ENCODE data around the gene ST6GALNAC5.
A peak's percentile ranks its signal among the peaks of the same experiment; 100 is the strongest.

Gene ST6GALNAC5

DNA sequence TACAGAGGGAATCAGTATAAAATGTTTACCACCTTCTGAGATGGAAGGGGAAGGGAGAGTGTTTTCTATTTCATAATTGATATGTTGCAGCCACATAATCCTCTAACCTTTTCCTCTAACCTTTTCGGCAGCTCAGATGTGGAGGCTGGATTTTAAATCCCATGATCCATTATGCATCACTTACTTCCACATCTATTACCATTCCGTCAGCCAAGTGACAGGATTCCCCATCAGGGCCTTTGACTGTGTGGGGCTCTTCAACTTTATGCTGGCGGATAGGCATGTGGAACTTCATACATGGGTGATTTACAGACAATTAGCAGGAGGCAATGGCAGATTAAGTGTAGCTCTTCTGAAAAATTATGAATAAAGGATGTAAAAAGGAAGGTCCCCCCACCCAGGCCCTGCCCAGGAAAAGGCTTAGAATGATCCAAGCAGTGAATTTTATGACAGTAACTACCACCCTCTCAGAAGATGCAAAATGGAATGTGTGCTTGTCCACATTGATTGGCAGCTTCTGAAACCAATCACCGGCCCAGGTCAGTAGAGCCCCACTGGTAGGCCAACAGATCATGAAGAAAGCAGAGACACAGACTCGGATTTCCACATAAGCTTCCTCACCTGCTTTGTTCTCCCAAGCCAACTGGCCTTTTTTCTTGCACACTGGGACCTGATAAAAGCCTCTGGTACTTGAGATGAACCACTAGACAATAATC is 147.0 kb downstream of the ST6GALNAC5 start:
- DNase-seq (ENCODE audit: low read depth): no peak

DNA sequence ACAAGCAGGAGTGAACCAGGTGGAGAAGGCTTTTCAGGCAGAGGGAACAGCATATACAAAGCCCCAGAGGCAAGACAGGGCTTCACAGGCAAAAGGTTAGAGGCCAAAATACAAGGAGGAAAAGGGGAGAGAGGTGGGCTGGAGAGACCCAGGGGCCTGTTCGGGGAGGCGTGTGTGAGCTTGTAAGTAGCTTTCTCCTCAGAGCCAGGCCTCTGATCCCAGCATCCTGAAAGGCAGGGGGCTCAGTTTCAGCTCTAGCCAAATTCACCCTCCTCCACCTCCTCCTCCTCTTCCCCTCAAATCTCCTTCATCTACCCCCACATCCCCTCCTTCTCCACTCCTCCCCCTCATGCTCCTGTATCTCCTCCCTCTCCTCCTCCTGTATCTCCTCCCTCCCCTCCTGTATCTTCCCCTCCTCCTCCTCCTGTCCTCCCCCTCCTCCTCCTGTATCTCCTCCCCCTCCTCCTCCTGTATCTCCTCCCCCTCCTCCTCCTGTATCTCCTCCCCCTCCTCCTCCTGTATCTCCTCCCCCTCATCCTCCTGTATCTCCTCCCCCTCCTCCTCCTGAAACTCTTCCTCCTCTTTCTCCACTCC is 148.6 kb downstream of the ST6GALNAC5 start:
- DNase-seq (ENCODE audit: low read depth): no peak

DNA sequence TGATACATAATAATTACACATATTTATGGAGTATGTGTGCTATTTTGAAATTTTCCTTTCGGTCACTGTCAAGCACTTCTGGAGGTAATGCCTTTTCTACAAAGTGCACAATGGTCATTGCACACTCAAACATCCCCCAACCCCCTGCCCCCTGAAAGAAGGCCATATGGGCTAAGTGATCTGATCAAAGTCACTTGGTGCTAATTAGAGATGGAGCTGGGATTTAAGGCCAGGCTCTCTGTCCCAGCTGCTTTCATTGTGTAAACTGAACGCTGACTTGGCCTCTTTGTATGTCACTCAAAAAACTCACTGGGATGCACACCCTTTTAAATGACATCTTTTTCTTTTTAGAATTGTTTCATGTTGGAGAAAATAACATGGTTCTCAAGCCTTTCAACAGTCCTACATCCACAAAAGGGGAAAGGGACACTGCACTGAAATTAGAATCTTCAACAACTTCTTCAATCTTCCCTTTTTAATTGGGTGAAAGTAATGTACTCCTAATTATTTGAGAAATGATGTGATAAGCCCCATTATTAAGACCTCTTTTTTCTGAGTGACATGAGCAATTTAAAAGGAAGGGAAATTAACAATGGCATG is 149.2 kb downstream of the ST6GALNAC5 start:
- no peak for DNase-seq (ENCODE audit: low read depth)

DNA sequence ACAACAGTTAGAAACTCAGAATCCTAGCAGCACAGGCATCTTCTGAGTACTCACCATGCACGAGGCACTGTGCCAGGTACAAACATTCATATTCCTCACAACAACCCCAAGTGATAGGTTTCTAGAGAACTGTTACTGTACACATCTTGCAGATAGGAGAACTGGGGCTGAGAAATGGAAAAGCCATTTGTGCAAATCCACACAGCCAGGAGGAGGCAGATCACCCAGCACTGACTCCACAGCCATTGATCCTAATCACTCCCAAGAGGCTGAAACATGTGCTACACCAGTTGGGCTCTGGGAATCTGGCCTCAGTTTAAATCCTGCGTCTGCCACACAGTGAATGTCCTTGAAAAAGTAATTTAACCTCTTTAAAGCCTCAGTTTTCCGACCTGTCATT is 151.0 kb downstream of the ST6GALNAC5 start:
- DNase-seq (ENCODE audit: low read depth): no peak

DNA sequence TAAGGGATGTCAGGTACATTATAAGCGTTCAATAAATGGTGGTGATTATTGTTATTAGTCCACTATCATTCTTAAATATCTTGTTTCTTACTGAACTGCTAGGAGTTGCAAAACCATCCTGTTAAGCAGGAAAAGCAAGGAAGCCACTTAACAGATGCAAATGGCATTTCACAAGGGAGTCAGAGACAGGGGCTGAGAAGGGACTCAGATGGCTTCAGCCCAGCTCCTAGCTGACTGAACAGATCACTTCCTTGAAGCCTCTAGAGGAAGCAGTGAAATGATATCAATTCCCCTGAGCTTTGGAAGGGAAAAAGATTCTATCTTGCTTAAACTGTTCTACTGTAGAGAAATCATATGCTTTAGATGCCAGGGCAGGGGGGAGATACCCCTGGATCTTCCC is 151.5 kb downstream of the ST6GALNAC5 start:
- DNase-seq (ENCODE audit: low read depth): no peak

DNA sequence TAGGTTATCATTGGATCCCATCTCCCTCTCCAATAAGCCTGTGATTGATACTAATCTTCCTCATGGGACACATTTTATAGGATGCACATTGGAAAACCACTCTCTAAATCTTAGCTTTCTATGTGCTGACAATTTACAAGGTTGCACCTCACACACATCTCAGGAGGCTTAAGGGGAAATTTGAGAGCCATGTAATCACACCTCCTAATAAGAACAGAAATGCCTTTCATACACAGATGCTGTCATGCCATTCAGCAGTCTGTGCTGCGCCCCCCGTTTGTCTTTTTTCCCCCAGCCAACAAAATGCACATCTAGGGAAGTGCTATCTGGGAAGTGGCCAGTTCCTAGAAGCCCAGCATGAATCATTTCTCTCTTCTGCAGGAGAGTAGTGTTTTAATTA is 154.5 kb downstream of the ST6GALNAC5 start:
- DNase-seq (ENCODE audit: low read depth): no peak

DNA sequence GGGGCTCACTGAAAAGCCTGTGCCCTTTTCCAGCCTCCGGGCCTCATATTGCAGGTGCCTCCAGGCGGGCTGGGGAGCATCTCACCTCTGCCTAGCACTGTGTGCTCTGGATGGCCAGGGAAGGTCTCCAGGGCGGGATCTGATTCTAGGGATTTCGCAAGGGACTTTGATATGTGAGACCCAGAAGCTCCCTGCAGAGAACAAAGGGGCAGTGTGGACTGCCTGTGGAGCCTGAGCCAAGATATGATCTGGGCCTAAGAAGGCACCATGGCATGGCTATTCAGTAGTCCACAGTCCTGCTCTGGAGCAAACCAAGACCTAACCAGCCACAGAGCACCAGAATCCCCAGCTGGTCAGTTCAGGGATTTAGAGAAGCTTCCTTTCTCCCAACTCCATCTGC is 157.2 kb downstream of the ST6GALNAC5 start:
- no peak for DNase-seq (ENCODE audit: low read depth)

DNA sequence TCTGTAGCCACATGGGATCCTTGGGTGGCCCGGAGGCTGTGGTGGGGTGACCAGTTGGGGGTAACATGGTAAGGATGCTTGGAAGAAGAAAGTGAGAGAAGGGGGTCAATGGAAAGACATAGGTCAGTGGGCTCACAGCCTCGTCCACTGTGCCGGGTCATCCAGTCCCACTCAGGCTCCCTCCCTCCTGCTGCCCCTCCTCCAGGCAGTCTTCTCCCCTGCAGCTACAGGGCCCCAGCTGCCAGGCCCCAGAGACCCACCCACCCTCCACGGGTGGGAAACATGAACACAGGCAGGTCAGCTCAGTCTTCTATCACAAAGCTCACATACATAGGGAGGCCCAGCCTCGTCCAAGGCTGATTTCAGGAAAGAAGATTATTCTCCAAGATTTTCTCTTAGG is 158.3 kb downstream of the ST6GALNAC5 start:
- no peak for DNase-seq (ENCODE audit: low read depth)

DNA sequence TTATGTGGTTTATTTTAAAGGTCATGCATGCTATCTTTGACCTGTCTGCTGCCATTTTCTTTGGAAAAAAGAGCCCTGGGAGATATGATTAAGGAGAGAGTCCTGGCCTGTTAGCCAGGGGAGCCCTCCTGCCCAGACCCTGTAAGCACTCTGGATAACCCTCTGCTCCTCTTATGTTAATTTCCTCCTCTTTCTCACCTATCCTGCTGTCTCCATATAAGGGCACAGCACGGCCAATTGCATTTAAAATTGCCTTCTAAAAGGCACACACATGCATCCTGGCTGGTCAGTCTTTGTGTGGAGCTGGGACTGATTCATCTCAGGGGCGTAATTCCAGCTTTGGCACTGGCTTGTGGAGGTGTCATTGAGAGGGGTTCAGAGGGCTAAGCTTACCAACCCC is 158.9 kb downstream of the ST6GALNAC5 start:
- no peak for DNase-seq (ENCODE audit: low read depth)

DNA sequence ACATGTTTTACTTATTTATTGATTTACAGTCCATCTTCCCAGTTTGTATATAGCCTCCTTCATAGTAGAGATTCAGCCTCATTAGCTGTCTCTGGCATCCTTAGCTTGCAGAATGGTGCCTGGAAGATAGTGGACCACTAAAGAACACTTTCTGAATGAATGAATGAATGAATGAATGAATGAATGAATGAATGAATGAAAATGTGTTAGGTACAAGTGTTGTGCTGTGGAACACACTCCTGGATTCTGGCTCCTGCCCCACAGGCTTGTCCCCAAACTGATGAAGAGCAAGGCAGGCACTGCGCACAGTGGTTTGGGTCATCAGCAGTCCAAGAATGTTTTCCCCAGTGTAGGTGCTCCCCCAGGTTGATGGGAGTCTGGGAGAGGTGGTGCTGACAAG is 159.4 kb downstream of the ST6GALNAC5 start:
- no peak for DNase-seq (ENCODE audit: low read depth)

DNA sequence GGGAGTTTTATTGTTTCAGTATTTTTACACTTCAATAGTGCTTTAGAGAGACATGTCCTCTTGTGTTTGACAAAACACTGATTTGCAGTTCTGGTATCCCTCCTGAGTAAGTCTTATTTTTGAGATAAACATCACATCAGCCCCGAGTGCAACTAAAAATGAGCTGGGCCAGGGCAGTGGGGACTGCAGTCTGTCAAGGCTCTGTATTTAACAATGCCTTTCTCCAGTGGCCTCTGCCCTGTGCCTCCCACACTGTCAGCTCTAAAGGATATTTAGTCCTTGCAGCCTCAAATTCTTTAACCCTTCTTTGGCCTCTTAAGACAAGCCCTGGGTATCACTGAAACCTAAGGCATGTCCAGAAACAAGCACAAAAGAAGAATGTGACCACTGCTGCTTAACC is 160.6 kb downstream of the ST6GALNAC5 start:
- no peak for DNase-seq (ENCODE audit: low read depth)

DNA sequence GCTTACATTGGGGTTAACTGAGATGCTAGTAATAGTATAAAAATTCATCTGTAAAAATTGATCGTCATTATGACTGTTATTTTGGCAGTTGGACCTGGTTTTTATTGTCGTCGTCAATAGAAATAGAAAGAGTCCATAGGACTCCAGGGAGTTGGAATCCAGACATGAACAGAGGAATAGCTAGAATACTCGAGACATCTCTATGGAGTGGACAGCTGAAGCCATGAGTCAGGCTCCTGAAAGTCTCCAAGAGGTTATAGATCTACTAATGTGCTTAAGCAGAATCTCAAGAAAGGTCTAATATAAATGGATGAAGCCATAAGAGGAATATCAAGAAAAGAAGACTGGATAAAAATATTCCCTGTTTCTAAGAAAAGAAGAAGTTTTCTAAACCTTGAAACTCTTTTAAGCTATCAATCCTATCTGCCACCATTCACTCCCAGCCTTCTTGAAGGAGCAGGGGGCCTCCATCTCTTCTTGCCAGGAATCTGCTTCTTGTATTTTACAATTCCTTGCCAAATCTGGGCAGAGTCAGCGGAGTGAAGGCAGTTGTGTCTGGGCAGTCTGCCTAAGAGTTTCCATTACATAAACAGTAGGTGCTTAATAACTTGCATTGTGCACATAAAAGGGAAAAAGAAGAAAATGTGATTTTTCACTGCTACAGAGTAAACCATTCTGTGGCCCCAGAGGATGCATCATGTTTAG is 163.3 kb downstream of the ST6GALNAC5 start:
- no peak for DNase-seq (ENCODE audit: low read depth)

DNA sequence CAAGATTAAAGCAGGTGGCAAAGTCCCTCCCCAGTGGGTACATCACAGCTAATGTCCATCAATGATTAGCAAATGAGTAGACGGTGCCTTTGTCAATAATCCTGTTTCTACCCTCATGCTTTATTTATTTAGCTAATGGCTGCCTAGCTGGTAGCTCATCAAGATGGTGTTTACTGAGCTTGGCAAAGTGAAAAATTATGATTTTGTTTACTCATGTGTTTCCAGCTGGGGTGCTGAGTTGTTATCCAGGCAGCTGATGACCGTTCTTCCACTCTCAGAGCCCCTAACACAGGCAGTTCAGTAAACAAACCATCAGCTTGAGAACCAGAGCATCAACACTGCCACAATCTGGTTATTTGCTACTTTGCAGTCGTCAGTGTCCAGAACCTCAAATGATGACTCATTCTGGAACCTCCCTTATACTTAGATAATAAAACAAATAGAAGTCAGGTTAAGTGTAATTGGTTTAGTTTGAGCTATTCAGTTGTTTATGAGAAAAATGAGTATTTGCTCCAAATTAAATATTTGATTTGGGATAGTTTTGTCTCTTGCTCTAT is 163.9 kb downstream of the ST6GALNAC5 start:
- DNase-seq (ENCODE audit: low read depth): peak; percentile 19

DNA sequence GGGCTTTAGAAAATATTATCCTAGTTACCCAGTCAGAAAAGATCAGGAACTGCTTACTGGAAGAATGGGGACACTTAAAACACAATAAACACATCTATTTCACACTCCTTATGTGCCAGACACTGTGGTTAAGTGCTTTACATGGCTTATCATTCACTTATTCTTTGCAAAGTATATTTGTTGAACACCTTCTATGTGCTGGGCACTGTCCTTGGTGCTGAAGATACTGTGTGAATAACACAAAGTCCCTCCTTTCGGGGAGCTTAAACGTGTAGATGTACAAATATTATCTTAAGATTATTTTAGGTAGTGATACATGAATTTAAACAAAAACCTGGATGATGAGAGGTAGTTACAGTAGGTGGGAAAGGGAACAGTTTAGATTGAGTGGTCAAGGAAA is 169.3 kb downstream of the ST6GALNAC5 start:
- DNase-seq (ENCODE audit: low read depth): no peak

DNA sequence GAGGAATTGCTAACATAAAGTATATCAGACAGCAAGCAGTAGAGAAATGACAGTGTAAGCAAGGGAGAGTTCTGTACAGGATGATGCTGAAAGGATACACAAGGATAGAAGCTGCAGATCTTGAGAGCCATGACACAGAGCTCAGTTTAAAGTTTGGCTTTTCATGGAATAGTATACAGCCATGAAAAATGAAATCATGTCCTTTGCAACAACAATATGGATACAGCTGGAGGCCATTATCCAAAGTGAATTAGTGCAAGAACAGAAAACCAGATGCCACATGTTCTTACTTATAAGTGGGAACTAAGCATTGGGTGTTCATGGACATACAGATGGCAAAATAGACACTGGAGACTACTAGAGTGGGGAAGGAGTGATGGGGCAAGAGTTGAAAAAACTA is 169.8 kb downstream of the ST6GALNAC5 start:
- DNase-seq (ENCODE audit: low read depth): no peak

DNA sequence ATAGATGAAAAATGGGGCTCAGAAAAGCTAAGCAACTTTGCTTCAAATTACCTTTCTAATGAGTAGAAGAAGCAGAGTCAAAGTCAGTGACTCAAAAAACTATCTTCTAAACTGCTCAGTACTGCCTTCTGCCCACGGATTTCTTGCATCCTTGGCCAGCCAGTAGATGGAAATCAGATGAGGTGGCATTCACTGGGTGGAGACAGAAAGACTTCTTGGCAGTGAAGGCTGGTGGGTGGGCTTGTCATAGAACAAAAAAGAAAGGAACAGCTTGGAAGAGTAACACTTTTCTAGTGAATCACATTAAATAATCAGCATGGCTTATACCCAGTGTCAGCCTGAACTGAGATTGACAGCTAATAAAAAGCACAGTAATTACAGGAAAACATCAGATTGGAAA is 170.7 kb downstream of the ST6GALNAC5 start:
- DNase-seq (ENCODE audit: low read depth): no peak

DNA sequence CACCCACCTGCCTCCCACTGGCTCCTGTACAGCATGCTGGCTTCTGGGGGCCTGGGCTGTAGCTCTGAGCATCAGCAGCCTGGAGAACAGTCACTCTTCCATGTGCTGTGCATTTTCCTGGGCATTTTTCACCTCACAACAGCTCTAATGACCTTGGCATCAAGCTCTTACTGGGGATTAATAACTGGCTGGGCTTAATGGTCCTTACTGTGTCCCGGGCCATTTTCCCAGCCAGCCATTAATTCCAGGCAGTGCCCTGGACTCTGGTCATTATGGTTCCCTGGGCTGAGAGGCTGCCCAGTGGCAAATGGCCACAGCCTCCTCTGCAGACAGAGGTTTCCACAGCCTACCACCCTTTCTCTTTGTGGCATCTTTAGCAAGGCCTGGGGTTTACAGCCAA is 171.8 kb downstream of the ST6GALNAC5 start:
- no peak for DNase-seq (ENCODE audit: low read depth)

DNA sequence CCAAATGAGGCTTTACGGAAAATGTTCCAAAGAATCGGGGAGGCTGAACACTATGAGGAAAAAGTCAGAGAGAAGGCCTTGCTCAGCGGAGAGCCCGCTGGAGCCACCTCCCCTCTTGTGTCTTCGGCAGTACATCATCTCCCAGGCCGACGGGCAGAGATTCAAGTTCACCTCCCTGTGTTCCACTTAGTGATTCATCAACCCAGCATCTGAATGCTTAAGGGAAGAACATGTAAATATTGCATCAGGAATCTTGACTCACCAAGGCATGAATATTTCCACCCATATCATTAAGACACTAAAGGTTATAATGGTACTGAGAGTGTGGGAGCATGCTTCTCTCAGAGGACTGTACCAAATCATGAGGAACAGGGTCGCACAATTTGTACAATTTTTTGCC is 172.5 kb downstream of the ST6GALNAC5 start:
- DNase-seq (ENCODE audit: low read depth): peak; percentile 80

DNA sequence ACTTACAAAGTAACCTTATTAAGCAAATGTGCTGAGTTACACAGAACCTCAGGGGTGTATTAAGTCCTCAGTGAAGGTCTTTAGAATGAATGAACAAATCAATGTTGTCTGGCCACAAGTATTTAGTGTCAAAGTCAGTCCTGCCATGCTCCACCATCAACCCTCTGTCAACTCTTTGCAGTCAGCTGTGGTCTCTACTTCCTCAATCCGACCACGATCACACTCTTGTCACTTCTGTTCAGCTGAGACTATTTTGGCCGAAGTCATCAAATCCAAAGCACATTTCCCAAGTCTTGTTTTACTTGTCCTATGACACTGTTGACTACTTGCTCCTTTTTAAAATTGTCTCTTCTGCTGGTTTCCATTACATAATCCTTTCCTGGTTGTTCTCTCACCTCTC is 173.5 kb downstream of the ST6GALNAC5 start:
- DNase-seq (ENCODE audit: low read depth): no peak

DNA sequence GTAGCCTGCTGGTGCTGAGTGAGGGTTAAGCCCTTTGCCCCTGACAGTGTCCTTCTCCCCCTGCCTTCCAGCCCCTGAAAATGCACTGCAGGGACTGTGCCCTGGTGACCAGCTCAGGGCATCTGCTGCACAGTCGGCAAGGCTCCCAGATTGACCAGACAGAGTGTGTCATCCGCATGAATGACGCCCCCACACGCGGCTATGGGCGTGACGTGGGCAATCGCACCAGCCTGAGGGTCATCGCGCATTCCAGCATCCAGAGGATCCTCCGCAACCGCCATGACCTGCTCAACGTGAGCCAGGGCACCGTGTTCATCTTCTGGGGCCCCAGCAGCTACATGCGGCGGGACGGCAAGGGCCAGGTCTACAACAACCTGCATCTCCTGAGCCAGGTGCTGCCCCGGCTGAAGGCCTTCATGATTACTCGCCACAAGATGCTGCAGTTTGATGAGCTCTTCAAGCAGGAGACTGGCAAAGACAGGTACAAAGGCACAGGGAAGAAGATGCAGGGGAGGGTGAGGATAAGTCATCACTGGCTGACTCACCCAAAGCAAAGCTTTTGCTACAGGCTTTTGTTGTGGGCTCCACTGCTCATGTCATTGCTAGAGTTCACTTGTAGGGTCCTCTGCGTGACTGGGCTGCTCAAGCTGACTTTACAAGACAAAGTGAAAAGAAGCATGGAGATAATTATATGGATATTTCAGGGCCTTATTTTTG is 177.0 kb downstream of the ST6GALNAC5 start:
- no peak for DNase-seq (ENCODE audit: low read depth)

DNA sequence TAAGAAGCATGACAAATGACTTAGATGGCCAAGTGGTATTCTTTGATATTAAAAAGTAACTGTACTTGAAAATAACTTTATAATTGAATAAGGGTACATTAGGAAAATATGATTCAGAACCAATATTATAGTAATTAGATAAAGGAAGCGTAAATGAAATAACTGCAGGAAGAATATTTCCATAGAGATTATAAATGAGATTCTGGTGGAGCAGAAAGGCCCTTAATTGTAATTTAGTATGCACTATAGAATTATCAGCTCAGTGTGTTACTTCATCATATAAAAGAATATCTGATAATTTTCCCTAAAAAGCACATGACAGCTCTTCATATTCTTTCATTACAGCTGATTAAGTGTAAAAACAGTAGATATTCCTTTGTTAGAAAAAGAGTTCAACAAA is 180.3 kb downstream of the ST6GALNAC5 start:
- no peak for DNase-seq (ENCODE audit: low read depth)

DNA sequence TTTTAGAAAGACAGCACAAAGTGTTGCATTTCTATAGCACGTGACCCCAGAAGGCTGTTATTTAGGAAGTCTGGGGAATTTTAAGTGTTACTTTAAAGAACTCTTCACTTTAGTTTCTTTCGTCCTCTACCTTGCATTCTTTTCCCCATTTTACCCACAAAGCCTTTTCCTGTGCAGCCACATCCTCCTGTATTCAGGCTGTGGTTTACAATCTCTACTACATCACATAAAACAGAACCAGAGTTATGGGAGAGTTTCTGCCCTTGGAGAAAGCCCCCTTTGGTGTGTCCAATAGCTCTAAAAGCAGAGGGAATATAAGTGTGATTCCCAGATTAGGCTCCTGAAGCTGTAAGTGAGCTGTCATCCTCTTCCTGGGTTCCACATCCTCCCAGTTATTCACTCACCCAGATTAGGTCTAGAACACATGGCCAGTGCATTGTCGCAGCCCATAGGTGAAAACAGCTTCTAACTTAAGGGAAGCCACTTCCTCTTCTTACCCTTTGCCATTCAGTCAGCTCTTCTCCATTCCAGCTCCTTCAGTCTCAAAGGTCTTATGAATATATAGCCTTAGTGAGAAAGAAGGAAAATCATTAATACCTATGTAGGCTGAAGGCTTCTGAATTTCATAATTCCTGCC is 180.8 kb downstream of the ST6GALNAC5 start:
- no peak for DNase-seq (ENCODE audit: low read depth)

Measured in stromal cell of bone marrow (primary cell).